Hepatocyte (in vitro differentiated cells): ENCODE measurements around the gene PAQR5.

Experiments used
- EZH2 ChIP-seq: fragments of 200-600 bp; sonication (generic); IDR thresholded peaks from 2 replicates; pipeline ENCODE4 v1.6.1; 2016; ENCODE audit warnings: antibody characterized with exemption, mild to moderate bottlenecking, borderline replicate concordance
- EZH2phosphoT487 ChIP-seq: fragments of 200-600 bp; sonication (generic); IDR thresholded peaks from one replicate; pipeline ENCODE4 v1.6.1; 2018; ENCODE audit warnings: antibody characterized with exemption, mild to moderate bottlenecking, low read depth, moderate library complexity; ENCODE audit not compliant: unreplicated experiment, severe bottlenecking
- TF ChIP-seq, protein P1 (sequence below): fragments of 200-600 bp; sonication (generic); IDR thresholded peaks from 2 replicates; pipeline ENCODE4 v1.5.1; 2016; ENCODE audit warnings: antibody characterized with exemption, mild to moderate bottlenecking; ENCODE audit not compliant: poor library complexity

DNA sequence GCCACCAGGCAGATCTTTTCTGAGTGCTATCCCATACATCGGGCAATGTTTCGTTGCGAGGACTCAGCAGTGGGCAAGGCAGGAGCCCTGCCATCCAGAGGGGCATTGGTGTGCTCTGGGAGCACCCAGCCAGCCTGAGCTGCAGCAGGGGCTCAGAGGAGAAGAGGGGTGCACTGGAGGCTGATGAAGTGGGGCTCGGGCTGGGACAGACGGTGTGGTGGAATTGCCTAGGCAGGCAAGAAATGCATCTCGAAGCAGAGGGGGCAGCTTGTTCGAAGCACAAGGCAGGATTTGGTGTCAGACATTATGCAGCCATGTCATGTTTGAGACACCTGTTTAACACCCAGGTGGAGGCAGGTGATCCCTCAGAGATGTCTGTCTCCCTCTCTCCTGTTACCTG is 19.3 kb downstream of the PAQR5 start:
- TF ChIP-seq, protein P1, sequence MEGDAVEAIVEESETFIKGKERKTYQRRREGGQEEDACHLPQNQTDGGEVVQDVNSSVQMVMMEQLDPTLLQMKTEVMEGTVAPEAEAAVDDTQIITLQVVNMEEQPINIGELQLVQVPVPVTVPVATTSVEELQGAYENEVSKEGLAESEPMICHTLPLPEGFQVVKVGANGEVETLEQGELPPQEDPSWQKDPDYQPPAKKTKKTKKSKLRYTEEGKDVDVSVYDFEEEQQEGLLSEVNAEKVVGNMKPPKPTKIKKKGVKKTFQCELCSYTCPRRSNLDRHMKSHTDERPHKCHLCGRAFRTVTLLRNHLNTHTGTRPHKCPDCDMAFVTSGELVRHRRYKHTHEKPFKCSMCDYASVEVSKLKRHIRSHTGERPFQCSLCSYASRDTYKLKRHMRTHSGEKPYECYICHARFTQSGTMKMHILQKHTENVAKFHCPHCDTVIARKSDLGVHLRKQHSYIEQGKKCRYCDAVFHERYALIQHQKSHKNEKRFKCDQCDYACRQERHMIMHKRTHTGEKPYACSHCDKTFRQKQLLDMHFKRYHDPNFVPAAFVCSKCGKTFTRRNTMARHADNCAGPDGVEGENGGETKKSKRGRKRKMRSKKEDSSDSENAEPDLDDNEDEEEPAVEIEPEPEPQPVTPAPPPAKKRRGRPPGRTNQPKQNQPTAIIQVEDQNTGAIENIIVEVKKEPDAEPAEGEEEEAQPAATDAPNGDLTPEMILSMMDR, result no peak
- no peak for TF ChIP-seq EZH2phosphoT487
- TF ChIP-seq EZH2, result no peak
